ENCODE results near the gene UXS1. TPM values are rescaled to one million over a fixed set of nuclear protein-coding genes. Genes with fewer than 3 reads are reported as not detected.

UXS1 gene
- total RNA-seq, 2 donors from 2014 or later = 18.7 to 22.0 TPM

- intact Hi-C loops (cut with DNase I) = no loop called here
- DNase-seq (ENCODE audit: low spot score) = no peak
Observed at GRCh38 chr2:106192752-106193689, 1.1 kb downstream of the UXS1 start.

GRCh38 chr2:106191511-106192016, 2.5 kb downstream of the UXS1 start:
- intact Hi-C loops (cut with DNase I) = no loop called here
- no peak for DNase-seq (ENCODE audit: low spot score)

GRCh38 chr2:106189764-106190468, 4.2 kb downstream of the UXS1 start:
- DNase-seq (ENCODE audit: low spot score) = no peak
- intact Hi-C loops (cut with DNase I) = no loop called here

DNA sequence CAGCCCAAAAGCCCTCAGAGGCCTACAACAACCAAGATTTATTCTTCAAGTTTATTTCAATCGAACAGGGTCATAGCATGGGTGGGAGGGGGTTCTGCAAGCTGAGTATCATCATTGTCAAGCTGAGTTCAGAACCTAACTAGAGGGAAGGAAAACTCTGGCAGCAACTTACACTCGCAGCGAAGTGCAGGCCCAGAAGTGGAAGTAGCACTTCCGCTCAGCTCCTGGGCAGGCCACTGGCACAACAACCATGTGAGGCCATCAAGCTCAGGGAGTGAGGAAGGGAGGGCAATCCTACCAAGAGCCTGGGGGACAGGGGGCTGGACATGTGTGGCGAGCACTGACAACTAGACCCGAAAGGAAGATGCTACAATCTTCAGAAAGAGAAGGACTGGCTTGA, 4.8 kb downstream of the UXS1 start:
- intact Hi-C loops (cut with DNase I) = no loop called here
- no peak for DNase-seq (ENCODE audit: low spot score)

DNA sequence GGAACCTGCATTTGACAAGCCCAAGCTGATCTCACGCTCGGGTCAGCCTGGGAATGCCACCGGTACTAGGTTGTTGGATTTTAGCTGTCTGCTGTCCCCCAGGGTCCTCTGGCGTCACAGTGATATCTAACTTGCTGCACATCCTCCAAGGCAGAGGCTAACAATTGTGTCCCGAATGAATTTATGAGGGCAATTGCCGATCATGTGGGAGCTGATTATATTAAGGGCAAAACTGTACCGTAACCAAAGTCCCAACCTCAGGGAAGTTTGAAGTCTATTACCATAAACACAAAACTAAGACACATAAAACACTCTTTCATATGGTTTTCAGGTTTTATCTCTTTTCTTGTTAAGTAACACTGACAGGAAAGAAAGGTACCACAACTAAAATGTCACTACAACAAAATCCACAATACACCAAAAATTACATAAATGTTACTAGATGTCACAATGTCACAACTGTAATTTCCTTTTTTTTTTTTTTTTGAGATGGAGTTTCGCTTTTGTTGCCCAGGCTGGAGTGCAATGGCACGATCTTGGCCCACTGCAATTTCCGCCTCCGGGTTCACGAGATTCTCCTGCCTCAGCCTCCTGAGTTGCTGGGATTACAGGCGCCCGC, 6.7 kb downstream of the UXS1 start:
- no peak for DNase-seq (ENCODE audit: low spot score)
- intact Hi-C loops (cut with DNase I) = no loop called here

DNA sequence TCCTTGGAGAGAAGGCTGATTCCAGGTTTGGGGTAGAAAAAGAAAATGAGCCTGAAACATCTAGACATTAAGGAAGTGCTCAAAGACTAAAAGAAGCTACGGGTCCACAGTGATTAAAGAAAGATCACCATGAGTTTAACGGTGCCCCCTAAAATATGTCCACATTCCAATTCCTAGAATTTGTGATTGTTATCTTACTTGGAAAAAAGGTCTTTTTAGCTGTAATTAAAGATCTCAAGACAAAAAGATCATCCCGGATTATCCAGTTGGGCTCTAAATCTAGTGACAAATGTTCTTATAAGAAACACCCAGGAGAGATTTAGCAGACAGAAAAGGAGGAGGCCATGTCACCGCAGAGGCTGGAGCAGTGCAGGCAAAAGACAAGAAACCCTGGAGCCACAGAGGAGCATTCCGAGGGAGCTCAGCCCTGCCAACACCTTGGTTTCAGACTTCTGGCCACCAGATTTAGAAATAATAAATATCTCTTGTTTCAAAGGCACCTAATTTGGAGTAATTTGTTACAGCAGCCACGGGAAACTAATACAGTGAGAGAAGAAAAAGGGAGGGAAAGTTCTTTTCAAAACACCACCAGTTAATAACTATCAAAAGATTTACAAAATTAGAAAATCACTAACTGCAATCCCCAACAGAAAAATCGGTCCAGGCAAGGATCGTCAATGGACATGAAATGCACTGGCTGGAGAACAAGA, 8.5 kb downstream of the UXS1 start:
- DNase-seq (ENCODE audit: low spot score) = no peak
- intact Hi-C loops (cut with DNase I) = no loop called here

DNA sequence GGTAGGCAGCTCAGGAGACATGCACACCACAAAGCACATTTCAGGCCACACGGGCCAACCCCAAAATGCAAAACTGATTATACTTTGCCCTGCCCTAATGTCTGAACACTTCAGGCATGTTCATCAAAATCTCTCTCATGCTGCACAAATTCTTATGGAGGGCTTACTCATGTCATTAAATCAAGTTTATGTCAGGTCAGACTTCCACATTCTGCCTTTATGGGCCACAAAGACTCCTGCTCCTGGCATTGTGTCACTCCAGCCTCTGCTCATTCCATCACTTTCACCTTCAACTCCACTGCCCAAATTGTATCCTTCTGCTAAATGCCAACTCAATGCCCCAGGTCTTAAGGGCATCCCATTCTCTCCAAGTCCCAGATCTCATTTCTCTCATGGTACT, 9.2 kb downstream of the UXS1 start:
- no peak for DNase-seq (ENCODE audit: low spot score)
- intact Hi-C loops (cut with DNase I) = no loop called here

DNA sequence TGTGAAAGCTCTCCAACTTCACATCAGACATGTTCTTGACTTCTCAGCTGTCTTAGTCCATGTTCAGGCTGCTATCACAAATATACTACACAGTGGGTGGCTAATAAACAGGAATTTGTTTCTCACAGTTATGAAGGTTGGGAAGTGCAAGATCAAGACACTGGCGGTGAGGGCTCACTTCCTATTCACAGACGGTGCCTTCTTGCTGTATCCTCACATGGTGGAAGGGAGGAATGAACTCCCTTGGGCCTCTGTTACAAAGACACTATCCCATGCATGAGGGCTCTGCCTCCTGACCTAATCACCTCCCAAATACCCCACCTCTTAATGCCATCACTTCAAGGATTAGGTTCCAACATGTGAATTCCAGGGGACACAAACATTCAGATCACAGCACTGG, 9.7 kb downstream of the UXS1 start:
- intact Hi-C loops (cut with DNase I) = no loop called here
- no peak for DNase-seq (ENCODE audit: low spot score)

DNA sequence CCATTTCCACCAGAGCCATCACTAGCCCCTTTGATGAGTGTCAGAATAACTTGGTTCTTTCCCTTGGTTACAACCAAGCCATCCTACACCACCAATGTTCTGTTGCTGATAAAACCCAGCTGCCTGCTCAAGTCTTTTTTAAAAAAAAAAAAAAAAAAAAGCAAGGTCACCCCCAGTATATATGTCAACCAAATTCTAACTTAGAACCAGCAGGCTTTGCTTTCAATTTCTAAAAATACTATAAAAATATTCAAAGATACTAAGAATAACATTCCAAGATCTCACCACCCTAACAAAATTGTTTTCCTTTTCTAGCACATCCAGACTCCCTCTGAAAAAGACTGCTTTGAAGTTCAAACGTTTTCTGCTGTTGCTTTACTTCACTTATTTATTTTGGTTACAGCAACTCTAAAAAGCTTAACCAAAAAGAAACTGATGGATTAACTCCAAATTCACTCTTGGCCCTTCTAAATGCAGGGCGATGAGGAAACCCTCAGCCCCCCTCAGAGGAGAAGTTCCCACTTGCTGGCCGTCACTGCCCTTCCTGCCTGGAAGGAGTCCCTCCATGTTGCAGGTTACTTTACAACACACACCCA, 10.9 kb downstream of the UXS1 start:
- intact Hi-C loops (cut with DNase I) = no loop called here
- DNase-seq (ENCODE audit: low spot score) = no peak

GRCh38 chr2:106181064-106181463, 13.0 kb downstream of the UXS1 start:
- no peak for DNase-seq (ENCODE audit: low spot score)
- intact Hi-C loops (cut with DNase I) = no loop called here

- DNase-seq (ENCODE audit: low spot score) = no peak
- intact Hi-C loops (cut with DNase I) = no loop called here
Observed at GRCh38 chr2:106180602-106181001, 13.5 kb downstream of the UXS1 start.

DNA sequence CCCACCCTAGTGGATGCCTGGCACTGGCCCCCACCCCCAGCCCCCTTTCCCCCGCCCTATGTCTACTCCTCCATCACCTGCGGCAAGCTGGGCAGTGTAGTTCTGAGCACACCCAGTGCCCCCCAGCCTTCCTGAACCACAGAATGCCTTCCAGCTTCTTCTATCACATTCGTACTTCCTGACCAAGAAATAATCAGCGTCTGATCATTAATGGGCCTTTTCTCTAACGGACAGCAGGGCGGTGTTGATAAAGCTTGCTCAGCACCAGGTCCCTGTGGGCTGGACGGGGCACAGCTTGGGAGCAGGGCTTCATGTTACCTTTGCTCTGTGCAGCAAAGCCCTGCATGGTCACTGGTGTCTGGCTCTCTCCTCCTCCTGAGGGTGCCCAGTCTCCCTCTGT, 15.4 kb downstream of the UXS1 start:
- intact Hi-C loops (cut with DNase I) = loop anchor here in 1 of 2 donors (10.0 kb wide), 1 partner anchor 604 kb away; no protein-coding TSS in a partner anchor
- DNase-seq (ENCODE audit: low spot score) = no peak

DNA sequence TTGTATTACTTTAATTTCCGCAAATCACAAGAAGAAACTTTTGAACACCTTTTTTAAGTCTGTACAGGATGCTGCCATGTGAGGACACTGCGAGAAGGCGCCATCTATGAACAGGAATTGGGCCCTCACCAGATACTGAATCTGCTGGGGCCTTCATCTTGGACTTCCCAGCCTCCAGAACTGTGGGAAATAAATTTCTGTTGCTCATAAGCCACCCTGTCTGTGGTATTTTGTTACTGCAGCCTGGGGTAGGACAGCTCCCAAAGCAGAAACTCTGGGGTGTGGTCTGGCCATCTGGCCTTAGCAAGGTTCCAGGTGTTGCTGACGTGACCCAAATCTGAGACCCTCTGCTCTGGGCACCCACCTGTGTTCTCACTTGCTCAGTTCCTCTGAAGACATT, 16.5 kb downstream of the UXS1 start:
- DNase-seq (ENCODE audit: low spot score) = no peak
- intact Hi-C loops (cut with DNase I) = loop anchor here in 1 of 2 donors (10.0 kb wide), 1 partner anchor 603 kb away; no protein-coding TSS in a partner anchor

- intact Hi-C loops (cut with DNase I) = loop anchor here in 1 of 2 donors (10.0 kb wide), 1 partner anchor 602 kb away; no protein-coding TSS in a partner anchor
- DNase-seq (ENCODE audit: low spot score) = no peak
Observed at GRCh38 chr2:106176446-106177099, 17.5 kb downstream of the UXS1 start.

- intact Hi-C loops (cut with DNase I) = loop anchor here in 1 of 2 donors (10.0 kb wide), 1 partner anchor 600 kb away; no protein-coding TSS in a partner anchor
Observed at GRCh38 chr2:106175086-106175850, 18.8 kb downstream of the UXS1 start.

GRCh38 chr2:106174056-106174455, 20.0 kb downstream of the UXS1 start:
- intact Hi-C loops (cut with DNase I) = loop anchor here in 1 of 2 donors (10.0 kb wide), 1 partner anchor 599 kb away; no protein-coding TSS in a partner anchor
- no peak for DNase-seq (ENCODE audit: low spot score)

More at GRCh38 chr2:106175086-106175850, 18.8 kb downstream of the UXS1 start:
- DNase-seq (ENCODE audit: low spot score) = no peak

DNA sequence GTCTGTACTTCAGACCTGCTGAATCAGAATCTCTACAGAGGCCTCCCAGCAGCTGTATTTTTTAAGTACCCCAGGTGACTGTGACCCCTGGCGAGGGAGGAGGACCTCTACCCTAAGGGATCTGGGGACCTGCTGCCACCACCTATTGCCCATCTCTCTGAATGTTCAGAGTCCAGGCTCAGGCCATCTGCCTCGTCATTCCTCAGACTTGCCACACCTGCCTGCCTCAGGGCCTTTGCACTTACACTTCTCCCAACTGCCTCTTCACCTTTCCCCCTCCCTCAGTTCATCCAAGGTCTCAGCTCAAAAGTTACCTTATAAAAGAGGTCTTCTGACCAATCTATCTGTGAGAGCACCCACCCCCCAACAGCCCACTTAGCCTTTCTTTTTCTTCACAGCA, 21.5 kb downstream of the UXS1 start:
- intact Hi-C loops (cut with DNase I) = loop anchor here in 1 of 2 donors (10.0 kb wide), 1 partner anchor 598 kb away; no protein-coding TSS in a partner anchor
- no peak for DNase-seq (ENCODE audit: low spot score)
